Spleen (tissue), 7 donors: ENCODE results near the gene CPLX1.

Source experiments
- POLR2A ChIP-seq, 3 donors: fragments of 450-650 bp; IDR thresholded peaks; one replicate each; pipeline ENCODE4 v1.5.1; 2017; ENCODE audit warnings: antibody characterized with exemption in 3 of 3, mild to moderate bottlenecking in 1 of 3
- TF ChIP-seq, protein P1 (sequence below), 11 experiments: fragments of 200-600 bp in 7 of 11; fragments of 450-650 bp in 4 of 11; sonication (generic) in 4 of 11; IDR thresholded peaks in 8 of 11; conservative IDR thresholded peaks in 3 of 11; 1 replicate in 7 of 11; 2 replicates in 4 of 11; pipeline versions ENCODE4 v1.4.0 to v1.8.0; 2016 to 2021; ENCODE audit warnings: antibody characterized with exemption in 11 of 11, inconsistent platforms in 4 of 11, mild to moderate bottlenecking in 1 of 11
- donor health status: DM: no; HTN: no; CAD: no; lungs with moderate emphysema.
- donor health status: DM: no; HTN: no; CAD: no.
- donor health status: DM: no; HTN: no; CAD: no.

DNA sequence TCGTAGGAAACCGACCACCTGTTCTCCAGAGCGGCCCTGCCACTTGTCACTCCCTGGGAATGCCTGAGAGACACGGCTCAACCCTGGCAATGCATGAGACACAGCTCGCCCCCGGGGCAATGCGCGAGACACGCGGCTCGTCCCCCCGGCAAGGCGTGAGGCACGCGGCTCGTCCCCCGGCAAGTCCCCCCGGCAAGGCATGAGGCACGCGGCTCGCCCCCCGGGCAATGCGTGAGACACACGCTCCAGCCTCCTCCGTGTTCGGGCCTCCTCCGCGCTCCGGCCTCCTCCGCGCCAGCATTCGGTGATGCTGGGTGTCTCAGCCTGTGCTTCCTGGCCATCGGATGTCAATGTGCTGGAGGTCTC is 27.5 kb upstream of the CPLX1 start:
- TF ChIP-seq, protein P1, sequence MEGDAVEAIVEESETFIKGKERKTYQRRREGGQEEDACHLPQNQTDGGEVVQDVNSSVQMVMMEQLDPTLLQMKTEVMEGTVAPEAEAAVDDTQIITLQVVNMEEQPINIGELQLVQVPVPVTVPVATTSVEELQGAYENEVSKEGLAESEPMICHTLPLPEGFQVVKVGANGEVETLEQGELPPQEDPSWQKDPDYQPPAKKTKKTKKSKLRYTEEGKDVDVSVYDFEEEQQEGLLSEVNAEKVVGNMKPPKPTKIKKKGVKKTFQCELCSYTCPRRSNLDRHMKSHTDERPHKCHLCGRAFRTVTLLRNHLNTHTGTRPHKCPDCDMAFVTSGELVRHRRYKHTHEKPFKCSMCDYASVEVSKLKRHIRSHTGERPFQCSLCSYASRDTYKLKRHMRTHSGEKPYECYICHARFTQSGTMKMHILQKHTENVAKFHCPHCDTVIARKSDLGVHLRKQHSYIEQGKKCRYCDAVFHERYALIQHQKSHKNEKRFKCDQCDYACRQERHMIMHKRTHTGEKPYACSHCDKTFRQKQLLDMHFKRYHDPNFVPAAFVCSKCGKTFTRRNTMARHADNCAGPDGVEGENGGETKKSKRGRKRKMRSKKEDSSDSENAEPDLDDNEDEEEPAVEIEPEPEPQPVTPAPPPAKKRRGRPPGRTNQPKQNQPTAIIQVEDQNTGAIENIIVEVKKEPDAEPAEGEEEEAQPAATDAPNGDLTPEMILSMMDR (IDR thresholded peaks at IDR 0.05 in 8 of 11, conservative IDR thresholded peaks at IDR 0.05 in 3 of 11): no peak
- no peak for TF ChIP-seq POLR2A (IDR thresholded peaks at IDR 0.05)
